A549 (cell line): ENCODE results near the gene JARID2. TPM values are rescaled to one million over a fixed set of nuclear protein-coding genes. Genes with fewer than 3 reads are reported as not detected.

ENCODE experiments used
- ATAC-seq, 2 experiments: fragments of 200-7000 bp in 1 of 2; fragments of >200 bp in 1 of 2; cut with Nextera tagmentation in 1 of 2; cut with Tn5 transposase in 1 of 2; 3 replicates each; pipeline versions ENCODE4 v1.8.0 to v1.9.1; 2018 to 2020; ENCODE audit warnings: mild to moderate bottlenecking in 1 of 2, moderate library complexity in 1 of 2
- CTCF ChIA-PET: fragments of 300-600 bp; sonication (Branson Sonifier 250); formaldehyde crosslinking; extraction: SDS; loops from one replicate; lab custom pipeline; 2021; ENCODE audit warnings: antibody characterized with exemption, inconsistent platforms; lab: Yijun Ruan, JAX
- POLR2A ChIA-PET: fragments of 350-600 bp; formaldehyde crosslinking; extraction: SDS; loops from one replicate; lab custom pipeline; 2021; ENCODE audit warnings: antibody characterized with exemption, inconsistent platforms; lab: Yijun Ruan, JAX
- DNase-seq, 2 experiments: peaks; one replicate each; pipeline versions ENCODE4 v3.0.0 to v3.0.0-alpha.2; 2011 to 2016; ENCODE audit warnings: low read depth in 1 of 2, low spot score in 1 of 2
- FAIRE-seq: peaks from 2 replicates; lab custom pipeline; 2011; peaks lifted over from hg19 to GRCh38; lab: Jason Lieb, UNC
- H3K27ac ChIP-seq, 2 experiments: fragments of >200 bp; sonication (Bioruptor Twin); formaldehyde crosslinking; 3 replicates each; pipeline ENCODE4 v1.5.1; 2016 to 2017
- H3K4me1 ChIP-seq: fragments of >200 bp; sonication (Bioruptor Twin); formaldehyde crosslinking; 3 replicates; pipeline ENCODE4 v1.6.1; 2016
- H3K4me2 ChIP-seq: fragments of >200 bp; sonication (Bioruptor Twin); formaldehyde crosslinking; 3 replicates; pipeline ENCODE4 v1.6.1; 2016
- H3K4me3 ChIP-seq: fragments of >200 bp; sonication (Bioruptor Twin); formaldehyde crosslinking; 3 replicates; pipeline ENCODE4 v1.5.1; 2016
- H3K9me3 ChIP-seq: fragments of >200 bp; sonication (Bioruptor Twin); formaldehyde crosslinking; 3 replicates; pipeline ENCODE4 v1.6.1; 2016
- CHD2 ChIP-seq: fragments of 150-350 bp; IDR thresholded peaks from 2 replicates; pipeline ENCODE4 v1.6.1; 2014; ENCODE audit warnings: low read length; ENCODE audit not compliant: partially characterized antibody
- EHMT2 ChIP-seq: fragments of 200-600 bp; sonication (generic); IDR thresholded peaks from 2 replicates; pipeline ENCODE4 v1.6.1; 2016; ENCODE audit warnings: antibody characterized with exemption, low read depth, mild to moderate bottlenecking, moderate library complexity
- EP300 ChIP-seq, 2 experiments: fragments of >200 bp; sonication (Bioruptor Twin); formaldehyde crosslinking; IDR thresholded peaks; 2 replicates in 1 of 2; 3 replicates in 1 of 2; pipeline ENCODE4 v1.6.1; 2016 to 2017
- ESRRA ChIP-seq: fragments of 150-350 bp; IDR thresholded peaks from 2 replicates; pipeline ENCODE4 v1.6.1; 2014; ENCODE audit warnings: mild to moderate bottlenecking, low read length, borderline replicate concordance
- FOSB ChIP-seq: fragments of 250-450 bp; sonication (Bioruptor Pico); IDR thresholded peaks from 2 replicates; pipeline ENCODE4 v1.5.0; 2020; ENCODE audit warnings: mild to moderate bottlenecking, moderate library complexity
- FOXS1 ChIP-seq: fragments of 250-450 bp; sonication (Bioruptor Pico); IDR thresholded peaks from 2 replicates; pipeline ENCODE4 v1.5.0; 2020; ENCODE audit warnings: mild to moderate bottlenecking, moderate library complexity
- GATA3 ChIP-seq: IDR thresholded peaks from 2 replicates; pipeline ENCODE4 v1.6.1; 2012; ENCODE audit warnings: borderline replicate concordance
- HOXB13 ChIP-seq: fragments of 250-450 bp; sonication (Bioruptor Pico); IDR thresholded peaks from 2 replicates; pipeline ENCODE4 v1.5.0; 2020; ENCODE audit warnings: low read depth, mild to moderate bottlenecking, moderate library complexity
- JUNB ChIP-seq: fragments of >200 bp; sonication (Bioruptor Twin); formaldehyde crosslinking; IDR thresholded peaks from 2 replicates; pipeline ENCODE4 v1.6.1; 2016
- KDM1A ChIP-seq: fragments of 200-600 bp; sonication (generic); IDR thresholded peaks from 2 replicates; pipeline ENCODE4 v1.6.1; 2016; ENCODE audit warnings: low read depth, mild to moderate bottlenecking
- MAFK ChIP-seq: fragments of 450-650 bp; IDR thresholded peaks from 2 replicates; pipeline ENCODE4 v1.6.1; 2014; ENCODE audit not compliant: partially characterized antibody
- NFE2L2 ChIP-seq: fragments of 150-350 bp; conservative IDR thresholded peaks from 2 replicates; pipeline ENCODE4 v1.6.1; 2014; ENCODE audit warnings: low read length
- NR3C1 ChIP-seq: fragments of >200 bp; sonication (Bioruptor Twin); formaldehyde crosslinking; IDR thresholded peaks from 3 replicates; pipeline ENCODE4 v1.6.1; 2017
- POLR2AphosphoS2 ChIP-seq: conservative IDR thresholded peaks from 2 replicates; pipeline ENCODE4 v1.6.1; 2012; ENCODE audit warnings: low read length, improper control_type of control experiment, inconsistent platforms
- RFX5 ChIP-seq: fragments of 450-650 bp; IDR thresholded peaks from 2 replicates; pipeline ENCODE4 v1.7.1; 2014; ENCODE audit warnings: antibody characterized with exemption, mild to moderate bottlenecking, moderate library complexity
- RNF2 ChIP-seq: fragments of 200-600 bp; sonication (generic); IDR thresholded peaks from 2 replicates; pipeline ENCODE4 v1.6.1; 2016; ENCODE audit warnings: low read depth, mild to moderate bottlenecking, antibody characterized with exemption, moderate library complexity, borderline replicate concordance
- SREBF2 ChIP-seq: fragments of 450-650 bp; IDR thresholded peaks from 2 replicates; pipeline ENCODE4 v1.6.1; 2014; ENCODE audit warnings: mild to moderate bottlenecking, moderate library complexity
- ZC3H11A ChIP-seq: fragments of 450-650 bp; IDR thresholded peaks from 2 replicates; pipeline ENCODE4 v1.6.1; 2014; ENCODE audit warnings: antibody characterized with exemption, mild to moderate bottlenecking
- ZNF302 ChIP-seq: fragments of 250-450 bp; sonication (Bioruptor Pico); IDR thresholded peaks from 2 replicates; pipeline ENCODE4 v1.9.0; 2021; ENCODE audit warnings: inconsistent platforms, mild to moderate bottlenecking, moderate library complexity
- WGBS: methylation state at CpG from one replicate; pipeline ENCODE4 v1.1.6; 2017; ENCODE audit errors: missing lambda C conversion rate; 5-methylcytosine and 5-hydroxymethylcytosine counted together
- polyA plus RNA-seq, 4 experiments: library from polyadenylated mRNA; depleted of rRNA in 3 of 4; stranded (reverse); fragments of >200 nt; fragmentation: RNase III in 1 of 4; extraction: RNeasy Plus Mini Kit Qiagen cat#74134 plus additional on column Dnase treatment in 1 of 4; gene quantifications; 2 replicates in 3 of 4; 3 replicates in 1 of 4; pipeline ENCODE4 v1.2.3, GENCODE V29; 2011 to 2017
- TF ChIP-seq, protein P1 (sequence below): fragments of >200 bp; sonication (Bioruptor Twin); formaldehyde crosslinking; IDR thresholded peaks from 3 replicates; pipeline ENCODE4 v1.6.1; 2016
- TF ChIP-seq, protein P2 (sequence below): fragments of >200 bp; sonication (Bioruptor Twin); formaldehyde crosslinking; IDR thresholded peaks from 3 replicates; pipeline ENCODE4 v1.5.1; 2016
- TF ChIP-seq, protein P3 (sequence below): fragments of 150-350 bp; IDR thresholded peaks from 2 replicates; pipeline ENCODE4 v1.6.1; 2014; ENCODE audit warnings: low read depth, mild to moderate bottlenecking, low read length
- TF ChIP-seq, protein P4 (sequence below): fragments of 200-600 bp; sonication (generic); IDR thresholded peaks from 2 replicates; pipeline ENCODE4 v1.6.1; 2016; ENCODE audit warnings: antibody characterized with exemption, mild to moderate bottlenecking, moderate library complexity
- TF ChIP-seq, protein P5 (sequence below): IDR thresholded peaks from 2 replicates; pipeline ENCODE4 v1.6.1; 2012
- TF ChIP-seq, protein P6 (sequence below): fragments of 450-650 bp; IDR thresholded peaks from 2 replicates; pipeline ENCODE4 v1.6.1; 2014; ENCODE audit warnings: antibody characterized with exemption

The JARID2 gene
- polyA plus RNA-seq, 2 of the 4 experiments (the other 2 are of a cell fraction): 7.8 to 8.3 TPM

DNA sequence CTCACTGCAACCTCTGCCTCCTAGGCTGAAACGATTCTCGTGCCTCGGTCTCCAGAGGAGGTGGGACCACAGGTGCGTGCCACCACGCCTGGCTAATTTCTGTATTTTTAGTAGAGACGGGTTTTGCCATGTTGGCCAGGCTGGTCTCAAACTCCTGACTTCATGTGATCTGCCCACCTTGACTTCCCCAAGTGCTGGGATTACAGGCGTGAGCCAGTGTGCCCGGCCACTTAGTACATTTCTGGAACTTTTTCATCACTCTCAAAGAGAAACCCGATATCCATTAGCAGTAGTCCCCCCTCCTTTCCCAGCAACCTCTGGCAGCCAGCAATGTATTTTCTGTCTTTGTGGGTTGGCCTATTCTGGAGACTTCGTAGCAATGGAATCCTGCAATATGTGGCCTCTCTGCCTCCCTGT lies 109.8 kb downstream of the JARID2 start:
- POLR2A ChIA-PET: no interaction called here
- CTCF ChIA-PET: no interaction called here
- DNase-seq (no peak), FAIRE-seq (no peak), ATAC-seq (no peak)
- no peak overlapping the region for H3K4me3 ChIP-seq
- H3K27ac ChIP-seq: no peak overlapping the region
- 95% methylated on average over 10 of the region's 10 CpGs for WGBS
- no peak for TF ChIP-seq EHMT2
- TF ChIP-seq NFE2L2: no peak
- TF ChIP-seq, protein P1, sequence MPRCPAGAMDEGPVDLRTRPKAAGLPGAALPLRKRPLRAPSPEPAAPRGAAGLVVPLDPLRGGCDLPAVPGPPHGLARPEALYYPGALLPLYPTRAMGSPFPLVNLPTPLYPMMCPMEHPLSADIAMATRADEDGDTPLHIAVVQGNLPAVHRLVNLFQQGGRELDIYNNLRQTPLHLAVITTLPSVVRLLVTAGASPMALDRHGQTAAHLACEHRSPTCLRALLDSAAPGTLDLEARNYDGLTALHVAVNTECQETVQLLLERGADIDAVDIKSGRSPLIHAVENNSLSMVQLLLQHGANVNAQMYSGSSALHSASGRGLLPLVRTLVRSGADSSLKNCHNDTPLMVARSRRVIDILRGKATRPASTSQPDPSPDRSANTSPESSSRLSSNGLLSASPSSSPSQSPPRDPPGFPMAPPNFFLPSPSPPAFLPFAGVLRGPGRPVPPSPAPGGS: no peak
- no peak for TF ChIP-seq HOXB13
- TF ChIP-seq ZC3H11A: no peak
- no peak for TF ChIP-seq NR3C1
- TF ChIP-seq, protein P2, sequence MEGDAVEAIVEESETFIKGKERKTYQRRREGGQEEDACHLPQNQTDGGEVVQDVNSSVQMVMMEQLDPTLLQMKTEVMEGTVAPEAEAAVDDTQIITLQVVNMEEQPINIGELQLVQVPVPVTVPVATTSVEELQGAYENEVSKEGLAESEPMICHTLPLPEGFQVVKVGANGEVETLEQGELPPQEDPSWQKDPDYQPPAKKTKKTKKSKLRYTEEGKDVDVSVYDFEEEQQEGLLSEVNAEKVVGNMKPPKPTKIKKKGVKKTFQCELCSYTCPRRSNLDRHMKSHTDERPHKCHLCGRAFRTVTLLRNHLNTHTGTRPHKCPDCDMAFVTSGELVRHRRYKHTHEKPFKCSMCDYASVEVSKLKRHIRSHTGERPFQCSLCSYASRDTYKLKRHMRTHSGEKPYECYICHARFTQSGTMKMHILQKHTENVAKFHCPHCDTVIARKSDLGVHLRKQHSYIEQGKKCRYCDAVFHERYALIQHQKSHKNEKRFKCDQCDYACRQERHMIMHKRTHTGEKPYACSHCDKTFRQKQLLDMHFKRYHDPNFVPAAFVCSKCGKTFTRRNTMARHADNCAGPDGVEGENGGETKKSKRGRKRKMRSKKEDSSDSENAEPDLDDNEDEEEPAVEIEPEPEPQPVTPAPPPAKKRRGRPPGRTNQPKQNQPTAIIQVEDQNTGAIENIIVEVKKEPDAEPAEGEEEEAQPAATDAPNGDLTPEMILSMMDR: no peak
- no peak for TF ChIP-seq SREBF2
- TF ChIP-seq, protein P3, sequence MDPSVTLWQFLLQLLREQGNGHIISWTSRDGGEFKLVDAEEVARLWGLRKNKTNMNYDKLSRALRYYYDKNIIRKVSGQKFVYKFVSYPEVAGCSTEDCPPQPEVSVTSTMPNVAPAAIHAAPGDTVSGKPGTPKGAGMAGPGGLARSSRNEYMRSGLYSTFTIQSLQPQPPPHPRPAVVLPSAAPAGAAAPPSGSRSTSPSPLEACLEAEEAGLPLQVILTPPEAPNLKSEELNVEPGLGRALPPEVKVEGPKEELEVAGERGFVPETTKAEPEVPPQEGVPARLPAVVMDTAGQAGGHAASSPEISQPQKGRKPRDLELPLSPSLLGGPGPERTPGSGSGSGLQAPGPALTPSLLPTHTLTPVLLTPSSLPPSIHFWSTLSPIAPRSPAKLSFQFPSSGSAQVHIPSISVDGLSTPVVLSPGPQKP: no peak
- no peak for TF ChIP-seq ZNF302 (CRISPR knock-in tag)
- no peak for TF ChIP-seq CHD2
- H3K9me3 ChIP-seq: no peaks in the 10 kb centered on the region
- peaks cover 25% of the 10 kb centered on the region for H3K4me1 ChIP-seq
- no peak overlapping the region for H3K4me2 ChIP-seq

DNA sequence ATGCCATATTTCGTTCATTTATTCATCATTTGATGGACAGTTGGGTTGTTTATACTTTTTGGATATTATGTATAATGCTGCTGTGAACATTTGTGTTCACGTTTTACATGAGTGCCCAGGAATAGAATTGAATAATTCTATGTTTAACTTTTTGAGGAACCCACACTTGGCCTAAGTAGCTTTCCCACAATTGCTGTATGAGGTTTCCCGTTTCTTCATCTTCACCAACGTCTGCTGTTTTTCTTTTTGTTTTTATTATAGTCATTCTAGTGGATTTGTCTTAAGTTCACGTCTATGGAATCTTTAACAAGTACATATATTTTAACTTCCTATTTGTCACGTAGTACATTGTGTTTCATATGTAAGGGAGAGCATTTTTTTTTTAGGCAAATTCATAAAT lies 110.3 kb downstream of the JARID2 start:
- Histone ChIP-seq H3K4me1 (peaks cover 24% of the 10 kb centered on the region), H3K9me3 (no peaks in the 10 kb centered on the region), H3K4me3 (no peak overlapping the region), H3K4me2 (no peak overlapping the region), H3K27ac (no peak overlapping the region)
- WGBS: 93% methylated on average over 6 of the region's 6 CpGs
- FAIRE-seq (no peak), ATAC-seq (no peak), DNase-seq (no peak)
- no peak for TF ChIP-seq JUNB
- TF ChIP-seq, protein P4, sequence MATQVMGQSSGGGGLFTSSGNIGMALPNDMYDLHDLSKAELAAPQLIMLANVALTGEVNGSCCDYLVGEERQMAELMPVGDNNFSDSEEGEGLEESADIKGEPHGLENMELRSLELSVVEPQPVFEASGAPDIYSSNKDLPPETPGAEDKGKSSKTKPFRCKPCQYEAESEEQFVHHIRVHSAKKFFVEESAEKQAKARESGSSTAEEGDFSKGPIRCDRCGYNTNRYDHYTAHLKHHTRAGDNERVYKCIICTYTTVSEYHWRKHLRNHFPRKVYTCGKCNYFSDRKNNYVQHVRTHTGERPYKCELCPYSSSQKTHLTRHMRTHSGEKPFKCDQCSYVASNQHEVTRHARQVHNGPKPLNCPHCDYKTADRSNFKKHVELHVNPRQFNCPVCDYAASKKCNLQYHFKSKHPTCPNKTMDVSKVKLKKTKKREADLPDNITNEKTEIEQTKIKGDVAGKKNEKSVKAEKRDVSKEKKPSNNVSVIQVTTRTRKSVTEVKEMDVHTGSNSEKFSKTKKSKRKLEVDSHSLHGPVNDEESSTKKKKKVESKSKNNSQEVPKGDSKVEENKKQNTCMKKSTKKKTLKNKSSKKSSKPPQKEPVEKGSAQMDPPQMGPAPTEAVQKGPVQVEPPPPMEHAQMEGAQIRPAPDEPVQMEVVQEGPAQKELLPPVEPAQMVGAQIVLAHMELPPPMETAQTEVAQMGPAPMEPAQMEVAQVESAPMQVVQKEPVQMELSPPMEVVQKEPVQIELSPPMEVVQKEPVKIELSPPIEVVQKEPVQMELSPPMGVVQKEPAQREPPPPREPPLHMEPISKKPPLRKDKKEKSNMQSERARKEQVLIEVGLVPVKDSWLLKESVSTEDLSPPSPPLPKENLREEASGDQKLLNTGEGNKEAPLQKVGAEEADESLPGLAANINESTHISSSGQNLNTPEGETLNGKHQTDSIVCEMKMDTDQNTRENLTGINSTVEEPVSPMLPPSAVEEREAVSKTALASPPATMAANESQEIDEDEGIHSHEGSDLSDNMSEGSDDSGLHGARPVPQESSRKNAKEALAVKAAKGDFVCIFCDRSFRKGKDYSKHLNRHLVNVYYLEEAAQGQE: no peak
- TF ChIP-seq, protein P2: no peak
- TF ChIP-seq MAFK: no peak
- TF ChIP-seq EP300 (IDR thresholded peaks at IDR 0.05): no peak
- TF ChIP-seq KDM1A: no peak
- no peak for TF ChIP-seq FOSB (CRISPR knock-in tag)
- TF ChIP-seq POLR2AphosphoS2: no peak
- TF ChIP-seq, protein P5, sequence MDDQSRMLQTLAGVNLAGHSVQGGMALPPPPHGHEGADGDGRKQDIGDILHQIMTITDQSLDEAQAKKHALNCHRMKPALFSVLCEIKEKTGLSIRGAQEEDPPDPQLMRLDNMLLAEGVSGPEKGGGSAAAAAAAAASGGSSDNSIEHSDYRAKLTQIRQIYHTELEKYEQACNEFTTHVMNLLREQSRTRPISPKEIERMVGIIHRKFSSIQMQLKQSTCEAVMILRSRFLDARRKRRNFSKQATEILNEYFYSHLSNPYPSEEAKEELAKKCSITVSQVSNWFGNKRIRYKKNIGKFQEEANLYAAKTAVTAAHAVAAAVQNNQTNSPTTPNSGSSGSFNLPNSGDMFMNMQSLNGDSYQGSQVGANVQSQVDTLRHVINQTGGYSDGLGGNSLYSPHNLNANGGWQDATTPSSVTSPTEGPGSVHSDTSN: no peak
- TF ChIP-seq, protein P6, sequence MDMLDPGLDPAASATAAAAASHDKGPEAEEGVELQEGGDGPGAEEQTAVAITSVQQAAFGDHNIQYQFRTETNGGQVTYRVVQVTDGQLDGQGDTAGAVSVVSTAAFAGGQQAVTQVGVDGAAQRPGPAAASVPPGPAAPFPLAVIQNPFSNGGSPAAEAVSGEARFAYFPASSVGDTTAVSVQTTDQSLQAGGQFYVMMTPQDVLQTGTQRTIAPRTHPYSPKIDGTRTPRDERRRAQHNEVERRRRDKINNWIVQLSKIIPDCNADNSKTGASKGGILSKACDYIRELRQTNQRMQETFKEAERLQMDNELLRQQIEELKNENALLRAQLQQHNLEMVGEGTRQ: no peak
- TF ChIP-seq RFX5: no peak
- TF ChIP-seq FOXS1 (CRISPR knock-in tag): no peak
- TF ChIP-seq, protein P1: no peak
- TF ChIP-seq GATA3: no peak
- TF ChIP-seq ESRRA: no peak
- TF ChIP-seq RNF2: no peak
- TF ChIP-seq ZC3H11A: no peak
- ChIA-PET POLR2A (no interaction called here), CTCF (no interaction called here)
